OCI-LY3 (cell line): ENCODE results near the gene VSX1.

Source experiments
- H2AFZ ChIP-seq: fragments of 200-600, 300-600 bp; shearing (Covaris generic); 2 replicates; pipeline ENCODE4 v1.6.0; 2014; ENCODE audit warnings: antibody characterized with exemption, low read depth, low read length
- H3K27ac ChIP-seq: fragments of 200-600, 300-600 bp; sonication (generic); 2 replicates; pipeline ENCODE4 v1.5.1; 2014; ENCODE audit warnings: mild to moderate bottlenecking, low read length, moderate library complexity, mixed read lengths
- H3K27me3 ChIP-seq: fragments of 200-600, 300-600 bp; sonication (generic); 2 replicates; pipeline ENCODE4 v1.6.1; 2014; ENCODE audit warnings: low read depth, low read length, mixed read lengths
- H3K36me3 ChIP-seq: fragments of 200-600, 300-600 bp; sonication (generic); replicated peaks from 2 replicates; pipeline ENCODE3; 2014; ENCODE audit warnings: low read depth, low read length, mixed read lengths
- H3K4me1 ChIP-seq: fragments of 300-600, 200-600 bp; sonication (generic); 2 replicates; pipeline ENCODE4 v1.6.1; 2014; ENCODE audit warnings: low read length, mixed read lengths
- H3K4me2 ChIP-seq: fragments of 200-600, 300-600 bp; sonication (generic); 2 replicates; pipeline ENCODE4 v1.6.1; 2014; ENCODE audit warnings: low read length, mixed read lengths
- H3K4me3 ChIP-seq: fragments of 300-600, 200-600 bp; sonication (generic); 2 replicates; pipeline ENCODE4 v1.5.1; 2014; ENCODE audit warnings: antibody characterized with exemption, mild to moderate bottlenecking, low read length, moderate library complexity
- H3K79me2 ChIP-seq: fragments of 300-600, 200-600 bp; shearing (Covaris generic); 2 replicates; pipeline ENCODE4 v1.6.1; 2014; ENCODE audit warnings: mild to moderate bottlenecking, low read length, mixed read lengths
- H3K9ac ChIP-seq: fragments of 300-600, 200-600 bp; shearing (Covaris generic); 2 replicates; pipeline ENCODE4 v1.6.0; 2014; ENCODE audit warnings: mild to moderate bottlenecking, low read length, moderate library complexity
- H3K9me3 ChIP-seq: fragments of 200-600, 300-600 bp; shearing (Covaris generic); 2 replicates; pipeline ENCODE4 v1.6.1; 2014; ENCODE audit warnings: low read length, mixed read lengths; ENCODE audit not compliant: insufficient read depth
- H4K20me1 ChIP-seq: fragments of 200-600, 300-600 bp; sonication (generic); 2 replicates; pipeline ENCODE4 v1.6.1; 2016; ENCODE audit warnings: low read length, mixed read lengths; ENCODE audit not compliant: insufficient read depth
- CTCF ChIP-seq: fragments of 200-600, 300-600 bp; sonication (generic); IDR thresholded peaks from 2 replicates; pipeline ENCODE4 v1.5.1; 2014; ENCODE audit warnings: antibody characterized with exemption, low read length, low read depth
- EZH2phosphoT487 ChIP-seq: fragments of 200-600 bp; shearing (Covaris generic); IDR thresholded peaks from 2 replicates; pipeline ENCODE4 v1.6.1; 2018; ENCODE audit warnings: antibody characterized with exemption, mixed run types, low read depth

Gene VSX1

GRCh38 chr20:25043499-25044260, 38.3 kb downstream of the VSX1 start:
- H4K20me1 ChIP-seq: 0 out of 2 replicates have a peak, but pooled peaks cover 2% of the 10 kb centered on the region
- no peak for TF ChIP-seq CTCF
- TF ChIP-seq EZH2phosphoT487: no peak
- peak overlapping the region; percentile 43 for H3K27ac ChIP-seq
- no peaks in the 10 kb centered on the region for H3K36me3 ChIP-seq
- H3K9me3 ChIP-seq: no peaks in the 10 kb centered on the region
- no peaks in the 10 kb centered on the region for H3K79me2 ChIP-seq
- H2AFZ ChIP-seq: no peak overlapping the region
- H3K27me3 ChIP-seq: no peaks in the 10 kb centered on the region
- peaks cover 32% of the 10 kb centered on the region for H3K4me1 ChIP-seq
- peak overlapping the region; percentile 36; the same call in 1 of the 2 replicates for H3K9ac ChIP-seq
- no peak overlapping the region for H3K4me3 ChIP-seq
- peak overlapping the region; percentile 54 for H3K4me2 ChIP-seq

GRCh38 chr20:25042531-25043498, 39.1 kb downstream of the VSX1 start:
- TF ChIP-seq EZH2phosphoT487: no peak
- no peak for TF ChIP-seq CTCF
- peak overlapping the region; percentile 43 for H3K27ac ChIP-seq
- H2AFZ ChIP-seq: no peak overlapping the region; the same call in 1 of the 2 replicates
- no peaks in the 10 kb centered on the region for H3K36me3 ChIP-seq
- no peaks in the 10 kb centered on the region for H3K79me2 ChIP-seq
- H3K9me3 ChIP-seq: no peaks in the 10 kb centered on the region
- no peaks in the 10 kb centered on the region for H3K27me3 ChIP-seq
- peaks cover 32% of the 10 kb centered on the region for H3K4me1 ChIP-seq
- 0 out of 2 replicates have a peak, but pooled peaks cover 2% of the 10 kb centered on the region for H4K20me1 ChIP-seq
- H3K4me3 ChIP-seq: peak overlapping the region; percentile 18
- H3K9ac ChIP-seq: peak overlapping the region; percentile 36; the same call in 1 of the 2 replicates
- H3K4me2 ChIP-seq: peak overlapping the region; percentile 54

GRCh38 chr20:25041813-25042530, 40.0 kb downstream of the VSX1 start:
- Histone ChIP-seq H3K4me1 (peaks cover 37% of the 10 kb centered on the region), H3K9ac (no peak overlapping the region), H3K79me2 (no peaks in the 10 kb centered on the region), H2AFZ (no peak overlapping the region), H3K9me3 (no peaks in the 10 kb centered on the region), H3K4me3 (peak overlapping the region; percentile 18), H3K27ac (peak overlapping the region; percentile 43; the same call in 1 of the 2 replicates), H3K36me3 (no peaks in the 10 kb centered on the region), H3K27me3 (no peaks in the 10 kb centered on the region), H4K20me1 (0 out of 2 replicates have a peak, but pooled peaks cover 2% of the 10 kb centered on the region), H3K4me2 (peak overlapping the region; percentile 54)
- TF ChIP-seq EZH2phosphoT487 (no peak), CTCF (no peak)
